Activated CD4-positive, alpha-beta T cell treated with anti-CD3 and anti-CD28 coated beads, Interleukin-2, amount 10 ng/mL, durations not matched to agents 24 days and 14 days (primary cell): Measurements from ENCODE around the gene TRIM54. TPM values are rescaled to one million over a fixed set of nuclear protein-coding genes. Genes with fewer than 3 reads are reported as not detected.

Source experiments
- DNase-seq: peaks from one replicate; pipeline ENCODE4 v3.0.0; 2022
- H3K27ac Mint-ChIP-seq: one replicate; pipeline ENCODE4 v1.8.0; 2022; ENCODE audit warnings: mild to moderate bottlenecking, mixed read lengths
- H3K27me3 Mint-ChIP-seq: one replicate; pipeline ENCODE4 v1.8.0; 2022; ENCODE audit warnings: mixed read lengths
- H3K36me3 Mint-ChIP-seq: one replicate; pipeline ENCODE4 v1.8.0; 2022; ENCODE audit warnings: low read depth, mild to moderate bottlenecking, mixed read lengths
- H3K4me1 Mint-ChIP-seq: one replicate; pipeline ENCODE4 v1.8.0; 2021; ENCODE audit warnings: mixed read lengths
- H3K4me3 Mint-ChIP-seq: one replicate; pipeline ENCODE4 v1.8.0; 2022; ENCODE audit warnings: mild to moderate bottlenecking, moderate library complexity, mixed read lengths
- H3K9me3 Mint-ChIP-seq: one replicate; pipeline ENCODE4 v1.8.0; 2021; ENCODE audit warnings: mixed read lengths
- intact Hi-C: fragments of 100-400 bp; cut with micrococcal nuclease; formaldehyde crosslinking; loops from one replicate; pipeline ENCODE4 v1.15.1; 2023
- total RNA-seq: library from RNA; stranded (reverse); gene quantifications from 2 replicates; pipeline ENCODE4 v1.2.3, GENCODE V29; 2022

TRIM54 gene, protein sequence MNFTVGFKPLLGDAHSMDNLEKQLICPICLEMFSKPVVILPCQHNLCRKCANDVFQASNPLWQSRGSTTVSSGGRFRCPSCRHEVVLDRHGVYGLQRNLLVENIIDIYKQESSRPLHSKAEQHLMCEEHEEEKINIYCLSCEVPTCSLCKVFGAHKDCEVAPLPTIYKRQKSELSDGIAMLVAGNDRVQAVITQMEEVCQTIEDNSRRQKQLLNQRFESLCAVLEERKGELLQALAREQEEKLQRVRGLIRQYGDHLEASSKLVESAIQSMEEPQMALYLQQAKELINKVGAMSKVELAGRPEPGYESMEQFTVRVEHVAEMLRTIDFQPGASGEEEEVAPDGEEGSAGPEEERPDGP
- total RNA-seq = 0.33 and 0.47 TPM in 2 replicates

DNA sequence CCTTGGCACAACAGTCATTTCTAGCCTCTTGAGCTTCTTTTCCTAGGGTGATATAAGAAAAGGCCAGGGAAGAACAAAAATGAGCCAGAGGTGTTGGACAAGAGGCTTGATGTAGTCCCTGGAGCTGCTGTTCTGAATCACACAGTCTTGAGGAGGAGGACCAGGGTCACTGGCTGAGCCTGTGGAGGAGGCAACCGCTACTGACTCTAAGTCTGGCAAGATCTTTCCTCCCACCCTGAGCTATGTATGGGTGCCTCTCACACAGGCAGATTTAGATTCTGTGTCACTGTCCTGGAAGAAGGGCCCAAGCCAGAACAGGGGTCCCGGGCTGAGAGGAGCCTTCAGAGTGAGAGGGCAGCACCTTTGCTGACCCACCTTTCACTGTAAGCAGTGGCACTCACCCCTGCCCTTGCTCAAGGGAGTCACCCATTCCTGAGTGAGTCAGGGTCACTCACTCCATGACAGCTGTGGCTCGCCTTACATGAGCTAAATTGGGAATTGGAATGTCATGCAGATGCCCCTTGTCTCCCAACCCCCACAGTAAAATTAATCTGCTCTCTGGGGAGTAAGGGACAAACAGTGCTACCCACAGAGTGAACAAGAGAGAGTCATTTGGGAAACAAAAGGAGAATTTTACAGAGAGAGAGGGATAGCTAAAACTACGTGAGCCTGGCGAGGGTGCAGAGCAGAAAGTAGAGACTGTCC, at the start of gene TRIM54:
TSS of gene TRIM54 (plus strand) at position 575 of the 705 bp plus-strand sequence. CDS start 303 bp downstream, outside the sequence.
- intact Hi-C loops = loop anchor here (2.0 to 5.0 kb wide), 2 partner anchors 17 to 320 kb away; no protein-coding TSS in a partner anchor
- H3K36me3 Mint-ChIP-seq = no peaks in the 10 kb centered on the region
- H3K4me3 Mint-ChIP-seq = no peak within 1 kb of the TSS
- peaks cover 26% of the 10 kb centered on the region for H3K27me3 Mint-ChIP-seq
- no peak for DNase-seq
- peaks cover 4% of the 10 kb centered on the region for H3K4me1 Mint-ChIP-seq
- H3K27ac Mint-ChIP-seq = no peak within 1 kb of the TSS
- H3K9me3 Mint-ChIP-seq = no peaks in the 10 kb centered on the region

DNA sequence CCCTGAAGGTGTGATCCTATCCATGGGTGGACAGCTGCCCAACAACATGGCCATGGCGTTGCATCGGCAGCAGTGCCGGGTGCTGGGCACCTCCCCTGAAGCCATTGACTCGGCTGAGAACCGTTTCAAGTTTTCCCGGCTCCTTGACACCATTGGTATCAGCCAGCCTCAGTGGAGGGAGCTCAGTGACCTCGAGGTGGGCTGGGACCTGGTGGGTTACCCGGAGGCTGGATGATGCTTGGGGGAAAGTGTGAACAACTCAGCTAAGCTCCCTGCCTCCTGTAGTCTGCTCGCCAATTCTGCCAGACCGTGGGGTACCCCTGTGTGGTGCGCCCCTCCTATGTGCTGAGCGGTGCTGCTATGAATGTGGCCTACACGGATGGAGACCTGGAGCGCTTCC, 48.9 kb upstream of the TRIM54 start:
- Mint-ChIP-seq H3K4me1 (no peaks in the 10 kb centered on the region), H3K27me3 (no peaks in the 10 kb centered on the region), H3K36me3 (peaks cover 79% of the 10 kb centered on the region), H3K27ac (no peak overlapping the region), H3K4me3 (no peak overlapping the region), H3K9me3 (no peaks in the 10 kb centered on the region)
- intact Hi-C loops = no loop called here
- DNase-seq = no peak

DNA sequence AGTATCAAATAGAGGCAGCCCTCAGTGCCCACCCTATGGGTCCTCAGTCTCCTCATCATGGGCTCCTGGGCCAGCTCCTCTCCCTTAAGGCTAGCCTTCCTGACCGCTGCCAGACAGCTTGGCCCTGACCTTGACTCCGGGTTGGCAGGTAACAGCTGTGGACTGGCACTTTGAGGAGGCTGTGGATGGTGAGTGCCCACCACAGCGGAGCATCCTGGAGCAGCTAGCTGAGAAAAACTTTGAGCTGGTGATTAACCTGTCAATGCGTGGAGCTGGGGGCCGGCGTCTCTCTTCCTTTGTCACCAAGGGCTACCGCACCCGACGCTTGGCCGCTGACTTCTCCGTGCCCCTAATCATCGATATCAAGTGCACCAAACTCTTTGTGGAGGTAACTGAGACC, 46.1 kb upstream of the TRIM54 start:
- Mint-ChIP-seq H3K4me1 (peaks cover under 1% of the 10 kb centered on the region), H3K36me3 (peaks cover 83% of the 10 kb centered on the region), H3K27me3 (no peaks in the 10 kb centered on the region), H3K27ac (no peak overlapping the region), H3K4me3 (no peak overlapping the region), H3K9me3 (no peaks in the 10 kb centered on the region)
- DNase-seq = no peak
- intact Hi-C loops = no loop called here

DNA sequence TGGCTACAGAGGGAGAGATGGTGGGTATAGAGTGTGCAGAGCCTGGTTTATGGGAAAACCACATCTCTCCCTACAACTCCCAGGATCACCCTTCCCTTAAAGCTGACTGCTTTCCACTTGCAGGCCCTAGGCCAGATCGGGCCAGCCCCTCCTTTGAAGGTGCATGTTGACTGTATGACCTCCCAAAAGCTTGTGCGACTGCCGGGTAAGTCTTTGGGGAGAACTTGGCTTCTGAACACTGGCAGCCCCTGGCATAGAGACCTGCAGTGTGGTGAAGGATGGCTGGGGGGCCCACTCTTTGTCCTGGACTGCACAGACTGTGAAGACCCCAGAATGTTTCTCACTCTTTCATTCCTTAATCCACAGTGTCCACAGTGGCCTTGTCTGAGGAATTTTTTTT, 45.6 kb upstream of the TRIM54 start:
- Mint-ChIP-seq H3K9me3 (no peaks in the 10 kb centered on the region), H3K4me3 (no peak overlapping the region), H3K36me3 (peaks cover 83% of the 10 kb centered on the region), H3K27me3 (no peaks in the 10 kb centered on the region), H3K27ac (no peak overlapping the region), H3K4me1 (peaks cover 5% of the 10 kb centered on the region)
- no peak for DNase-seq
- intact Hi-C loops = no loop called here

DNA sequence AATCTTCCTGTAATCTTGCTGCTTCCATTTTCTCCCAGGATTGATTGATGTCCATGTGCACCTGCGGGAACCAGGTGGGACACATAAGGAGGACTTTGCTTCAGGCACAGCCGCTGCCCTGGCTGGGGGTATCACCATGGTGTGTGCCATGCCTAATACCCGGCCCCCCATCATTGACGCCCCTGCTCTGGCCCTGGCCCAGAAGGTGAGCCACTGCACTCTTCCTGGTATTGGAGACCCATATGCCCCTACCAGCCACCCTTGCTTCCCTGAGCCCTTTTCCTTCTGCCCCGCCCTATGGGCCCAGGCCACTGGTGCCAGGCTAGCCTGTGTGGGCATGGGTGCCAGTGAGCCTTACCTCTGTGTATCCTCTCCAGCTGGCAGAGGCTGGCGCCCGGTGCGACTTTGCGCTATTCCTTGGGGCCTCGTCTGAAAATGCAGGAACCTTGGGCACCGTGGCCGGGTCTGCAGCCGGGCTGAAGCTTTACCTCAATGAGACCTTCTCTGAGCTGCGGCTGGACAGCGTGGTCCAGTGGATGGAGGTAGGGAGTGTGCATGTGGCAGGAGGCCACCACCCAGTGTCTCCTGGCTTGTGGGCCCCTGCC, 44.8 kb upstream of the TRIM54 start:
- Mint-ChIP-seq H3K27me3 (no peaks in the 10 kb centered on the region), H3K27ac (no peak overlapping the region), H3K4me1 (peaks cover 5% of the 10 kb centered on the region), H3K9me3 (no peaks in the 10 kb centered on the region), H3K4me3 (no peak overlapping the region), H3K36me3 (peaks cover 81% of the 10 kb centered on the region)
- intact Hi-C loops = no loop called here
- DNase-seq = no peak

DNA sequence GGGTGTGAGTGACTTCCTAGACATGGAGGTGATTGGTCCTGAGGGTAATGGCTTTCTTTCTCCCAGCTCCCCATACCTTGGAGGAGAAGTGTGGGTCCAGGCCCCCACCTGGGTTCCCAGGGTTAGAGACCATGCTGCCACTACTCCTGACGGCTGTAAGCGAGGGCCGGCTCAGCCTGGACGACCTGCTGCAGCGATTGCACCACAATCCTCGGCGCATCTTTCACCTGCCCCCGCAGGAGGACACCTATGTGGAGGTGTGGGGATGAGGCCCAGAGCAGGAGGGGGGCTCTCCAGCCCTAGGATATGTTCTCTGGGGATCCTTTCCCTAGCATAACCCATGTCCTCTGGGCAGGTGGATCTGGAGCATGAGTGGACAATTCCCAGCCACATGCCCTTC, 43.3 kb upstream of the TRIM54 start:
- Mint-ChIP-seq H3K4me1 (peaks cover 5% of the 10 kb centered on the region), H3K27me3 (no peaks in the 10 kb centered on the region), H3K9me3 (no peaks in the 10 kb centered on the region), H3K27ac (no peak overlapping the region), H3K36me3 (peaks cover 81% of the 10 kb centered on the region), H3K4me3 (no peak overlapping the region)
- DNase-seq = no peak
- intact Hi-C loops = no loop called here

DNA sequence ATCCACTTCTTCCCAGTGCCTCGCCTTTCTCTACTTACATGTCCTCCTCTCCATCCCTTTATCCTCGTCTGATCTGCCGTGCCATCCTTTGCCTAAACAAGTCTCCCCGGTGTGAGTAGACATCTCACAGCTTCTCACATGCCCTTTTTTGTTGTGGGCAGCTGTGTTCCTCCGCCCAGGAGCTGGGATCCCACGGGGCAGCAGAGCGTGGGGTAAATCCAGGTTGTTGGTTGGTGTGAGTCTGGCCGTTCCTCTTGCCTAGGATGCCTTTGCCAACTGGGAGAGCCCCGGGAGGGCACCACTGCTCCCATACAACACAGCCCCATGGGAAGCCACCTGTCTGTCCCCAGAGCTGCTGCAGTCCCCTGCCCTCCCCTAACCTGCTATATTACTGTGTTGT, 41.8 kb upstream of the TRIM54 start:
- no peaks in the 10 kb centered on the region for H3K9me3 Mint-ChIP-seq
- H3K27ac Mint-ChIP-seq = no peak overlapping the region
- H3K4me1 Mint-ChIP-seq = peaks cover 5% of the 10 kb centered on the region
- DNase-seq = no peak
- intact Hi-C loops = no loop called here
- H3K4me3 Mint-ChIP-seq = no peak overlapping the region
- peaks cover 73% of the 10 kb centered on the region for H3K36me3 Mint-ChIP-seq
- H3K27me3 Mint-ChIP-seq = no peaks in the 10 kb centered on the region

DNA sequence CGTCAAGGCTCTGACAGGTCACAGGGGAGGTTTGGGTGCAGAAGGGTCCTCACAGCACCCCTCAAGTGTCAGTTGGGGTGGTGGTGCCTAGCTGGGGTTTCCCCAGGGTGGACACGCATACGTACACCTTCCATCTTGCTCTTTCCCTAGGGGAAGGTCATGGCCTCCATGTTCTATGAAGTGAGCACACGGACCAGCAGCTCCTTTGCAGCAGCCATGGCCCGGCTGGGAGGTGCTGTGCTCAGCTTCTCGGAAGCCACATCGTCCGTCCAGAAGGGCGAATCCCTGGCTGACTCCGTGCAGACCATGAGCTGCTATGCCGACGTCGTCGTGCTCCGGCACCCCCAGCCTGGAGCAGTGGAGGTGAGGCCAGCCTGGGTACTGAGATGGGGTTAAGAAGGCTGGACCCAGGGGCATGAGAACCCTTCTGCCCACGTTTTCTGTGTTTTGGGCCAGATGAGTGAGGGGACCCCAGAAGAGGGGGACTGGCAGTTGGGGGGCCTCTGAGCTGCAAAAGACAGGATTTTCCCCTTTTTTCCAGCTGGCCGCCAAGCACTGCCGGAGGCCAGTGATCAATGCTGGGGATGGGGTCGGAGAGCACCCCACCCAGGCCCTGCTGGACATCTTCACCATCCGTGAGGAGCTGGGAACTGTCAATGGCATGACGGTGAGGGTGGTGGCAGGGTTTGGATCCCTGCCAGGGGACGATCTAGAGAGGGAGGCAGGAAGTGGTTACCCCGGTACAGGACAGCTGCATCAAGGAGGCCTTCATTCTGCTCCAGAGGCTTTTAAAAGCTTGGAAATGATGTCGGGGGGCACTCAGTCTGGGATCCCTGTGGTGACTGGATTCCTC, 40.2 kb upstream of the TRIM54 start:
- H3K4me3 Mint-ChIP-seq = no peak overlapping the region
- DNase-seq = no peak
- H3K27ac Mint-ChIP-seq = no peak overlapping the region
- intact Hi-C loops = no loop called here
- H3K27me3 Mint-ChIP-seq = no peaks in the 10 kb centered on the region
- peaks cover 5% of the 10 kb centered on the region for H3K4me1 Mint-ChIP-seq
- peaks cover 63% of the 10 kb centered on the region for H3K36me3 Mint-ChIP-seq
- H3K9me3 Mint-ChIP-seq = no peaks in the 10 kb centered on the region

DNA sequence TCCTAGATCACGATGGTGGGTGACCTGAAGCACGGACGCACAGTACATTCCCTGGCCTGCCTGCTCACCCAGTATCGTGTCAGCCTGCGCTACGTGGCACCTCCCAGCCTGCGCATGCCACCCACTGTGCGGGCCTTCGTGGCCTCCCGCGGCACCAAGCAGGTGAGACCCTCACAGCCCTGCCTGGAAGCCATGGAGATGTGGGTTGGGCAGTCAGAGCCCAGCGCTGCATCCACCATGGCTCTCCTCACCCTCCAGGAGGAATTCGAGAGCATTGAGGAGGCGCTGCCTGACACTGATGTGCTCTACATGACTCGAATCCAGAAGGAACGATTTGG, 39.6 kb upstream of the TRIM54 start:
- no peak overlapping the region for H3K4me3 Mint-ChIP-seq
- no peak for DNase-seq
- H3K27me3 Mint-ChIP-seq = no peaks in the 10 kb centered on the region
- intact Hi-C loops = no loop called here
- H3K27ac Mint-ChIP-seq = no peak overlapping the region
- no peaks in the 10 kb centered on the region for H3K9me3 Mint-ChIP-seq
- H3K36me3 Mint-ChIP-seq = peaks cover 59% of the 10 kb centered on the region
- peaks cover 5% of the 10 kb centered on the region for H3K4me1 Mint-ChIP-seq

DNA sequence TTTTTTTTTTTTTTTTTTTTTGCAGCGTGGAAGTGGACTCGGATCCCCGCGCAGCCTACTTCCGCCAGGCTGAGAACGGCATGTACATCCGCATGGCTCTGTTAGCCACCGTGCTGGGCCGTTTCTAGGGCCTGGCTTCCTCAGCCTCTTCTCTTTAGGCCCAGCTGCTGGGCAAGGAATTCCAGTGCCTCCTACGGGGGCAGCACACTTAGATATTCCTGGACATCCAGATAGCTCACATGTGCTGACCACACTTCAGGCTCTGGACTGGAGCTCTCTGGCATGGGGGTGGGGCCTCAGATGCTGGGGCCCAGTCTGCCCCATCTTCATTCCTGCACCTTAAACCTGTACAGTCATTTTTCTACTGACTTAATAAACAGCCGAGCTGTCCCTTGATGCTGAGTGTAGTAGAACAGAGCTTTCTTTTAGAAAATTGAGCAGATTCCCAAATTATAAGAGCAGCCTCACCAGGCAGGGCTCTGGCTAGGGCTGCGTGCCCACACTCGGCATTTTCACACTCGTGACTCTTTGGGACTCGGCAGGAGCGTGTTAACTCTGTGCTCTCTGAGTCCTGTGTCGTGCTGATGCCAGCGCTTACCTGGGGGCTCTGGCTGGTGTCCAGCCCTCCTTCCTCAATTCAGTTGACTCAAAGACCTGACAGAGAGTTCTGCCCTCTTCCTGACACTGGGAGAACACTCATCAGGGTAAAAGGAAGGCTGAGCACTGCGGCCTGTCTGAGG, 38.7 kb upstream of the TRIM54 start:
- no peaks in the 10 kb centered on the region for H3K9me3 Mint-ChIP-seq
- intact Hi-C loops = no loop called here
- DNase-seq = no peak
- H3K4me3 Mint-ChIP-seq = no peak overlapping the region
- peaks cover 50% of the 10 kb centered on the region for H3K36me3 Mint-ChIP-seq
- no peak overlapping the region for H3K27ac Mint-ChIP-seq
- H3K27me3 Mint-ChIP-seq = peaks cover 2% of the 10 kb centered on the region
- H3K4me1 Mint-ChIP-seq = peaks cover 5% of the 10 kb centered on the region

DNA sequence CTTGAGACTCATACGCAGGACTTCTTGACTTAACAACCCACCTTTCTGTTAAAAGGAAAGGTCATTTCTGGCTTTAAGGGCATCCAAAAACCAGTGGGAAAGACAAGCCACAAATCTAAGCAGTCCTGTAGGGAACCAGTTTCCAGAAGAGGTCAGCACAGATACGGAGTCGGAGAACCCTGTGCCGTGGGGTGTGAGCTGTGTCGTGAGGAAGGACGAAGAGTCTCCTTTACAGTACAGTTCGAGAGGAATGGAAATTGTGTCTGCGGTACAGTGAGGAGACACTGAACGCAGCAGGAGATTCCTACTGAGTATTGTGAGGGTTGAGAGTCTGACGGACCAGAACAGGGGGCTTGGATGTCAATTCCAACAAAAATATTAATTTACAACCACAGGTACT, 37.1 kb upstream of the TRIM54 start:
- H3K4me1 Mint-ChIP-seq = peaks cover 5% of the 10 kb centered on the region
- peaks cover 2% of the 10 kb centered on the region for H3K27me3 Mint-ChIP-seq
- intact Hi-C loops = no loop called here
- DNase-seq = no peak
- peaks cover 39% of the 10 kb centered on the region for H3K36me3 Mint-ChIP-seq
- H3K9me3 Mint-ChIP-seq = no peaks in the 10 kb centered on the region
- H3K27ac Mint-ChIP-seq = no peak overlapping the region
- no peak overlapping the region for H3K4me3 Mint-ChIP-seq

DNA sequence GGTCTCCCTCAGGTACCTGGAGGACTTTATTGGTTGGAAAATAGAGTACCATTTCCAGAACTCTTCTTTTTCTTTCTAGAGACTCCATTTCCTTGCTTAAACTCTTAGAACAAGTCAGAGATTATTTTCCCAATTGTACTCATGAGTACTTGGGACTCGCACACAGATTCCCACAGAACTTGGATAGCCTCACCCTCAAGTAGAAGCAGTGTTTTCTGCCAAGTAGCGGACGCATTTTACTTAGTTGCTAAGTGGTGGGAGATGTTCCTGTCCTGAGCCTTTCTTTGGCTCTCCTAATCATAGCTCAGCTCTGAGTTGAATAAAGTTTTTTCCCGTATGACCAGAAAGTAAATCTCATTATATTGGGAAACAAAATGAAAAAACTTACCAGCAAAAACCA, 36.6 kb upstream of the TRIM54 start:
- Mint-ChIP-seq H3K9me3 (no peaks in the 10 kb centered on the region), H3K36me3 (peaks cover 34% of the 10 kb centered on the region), H3K27ac (no peak overlapping the region), H3K4me3 (no peak overlapping the region), H3K27me3 (peaks cover 2% of the 10 kb centered on the region), H3K4me1 (peaks cover 5% of the 10 kb centered on the region)
- intact Hi-C loops = no loop called here
- DNase-seq = no peak

DNA sequence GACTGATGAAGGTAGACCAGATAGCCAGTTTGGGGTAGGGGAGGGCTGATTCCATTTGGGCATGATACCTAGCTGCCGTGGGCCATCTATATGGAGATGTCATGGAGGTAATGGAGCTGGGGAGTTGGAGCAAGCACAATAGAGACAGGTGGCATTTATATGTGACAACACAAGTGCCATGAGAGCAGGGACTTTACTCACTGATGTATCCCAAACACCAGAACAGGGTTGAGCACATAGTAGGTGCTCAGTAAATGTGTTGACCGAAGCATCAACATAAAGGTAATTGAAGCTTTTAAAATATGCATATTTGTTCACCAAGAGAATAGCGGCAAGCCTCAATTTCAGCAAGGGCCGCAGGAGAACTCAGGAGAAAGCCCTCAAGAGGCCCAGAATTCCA, 34.3 kb upstream of the TRIM54 start:
- intact Hi-C loops = no loop called here
- no peaks in the 10 kb centered on the region for H3K4me1 Mint-ChIP-seq

More for the DNA sequence above, 34.3 kb upstream of the TRIM54 start:
- Mint-ChIP-seq H3K27me3 (peaks cover 2% of the 10 kb centered on the region), H3K4me3 (no peak overlapping the region), H3K9me3 (no peaks in the 10 kb centered on the region), H3K27ac (no peak overlapping the region), H3K36me3 (peaks cover 16% of the 10 kb centered on the region)
- DNase-seq = no peak
